Activated CD8-positive, alpha-beta T cell treated with anti-CD3 and anti-CD28 coated beads for 36 hours (primary cell): ENCODE data around the gene AMER2. TPM values are rescaled to one million over a fixed set of nuclear protein-coding genes. Genes with fewer than 3 reads are reported as not detected.
"Not testable (repeated sequence)": the region's sequence is repeated elsewhere in the genome, so short reads cannot be mapped to it uniquely, and the experiment has no call there.

Experiments used
- ATAC-seq: fragments of 200-7000 bp; cut with Tn5 transposase; one replicate; pipeline ENCODE4 v1.10.0; 2021; ENCODE audit warnings: mild to moderate bottlenecking, moderate library complexity
- CTCF ChIA-PET: fragments of 350-600 bp; sonication (Branson Sonifier 250); formaldehyde crosslinking; loops from one replicate; lab custom pipeline; 2021; ENCODE audit warnings: antibody characterized with exemption; lab: Charles Lee
- POLR2A ChIA-PET: fragments of 350-600 bp; sonication (Branson Sonifier 250); formaldehyde crosslinking; loops from one replicate; lab custom pipeline; 2021; ENCODE audit warnings: antibody characterized with exemption; lab: Charles Lee
- DNase-seq: peaks from one replicate; pipeline ENCODE4 v3.0.0-alpha.2; 2020
- H3K27ac Mint-ChIP-seq: one replicate; pipeline ENCODE4 v1.8.0; 2021; ENCODE audit warnings: mild to moderate bottlenecking, mixed read lengths
- H3K27me3 Mint-ChIP-seq: one replicate; pipeline ENCODE4 v1.8.0; 2021; ENCODE audit warnings: mixed read lengths
- H3K36me3 Mint-ChIP-seq: one replicate; pipeline ENCODE4 v1.8.0; 2021; ENCODE audit warnings: low read depth, mixed read lengths
- H3K4me1 Mint-ChIP-seq: one replicate; pipeline ENCODE4 v1.8.0; 2021; ENCODE audit warnings: low read depth, mixed read lengths
- H3K4me3 Mint-ChIP-seq: one replicate; pipeline ENCODE4 v1.8.0; 2021; ENCODE audit warnings: mild to moderate bottlenecking, moderate library complexity, mixed read lengths
- H3K9me3 Mint-ChIP-seq: one replicate; pipeline ENCODE4 v1.8.0; 2021; ENCODE audit warnings: mixed read lengths
- CTCF ChIP-seq: fragments of 200-600 bp; IDR thresholded peaks from one replicate; pipeline ENCODE4 v1.8.0; 2022; ENCODE audit warnings: antibody characterized with exemption, mild to moderate bottlenecking
- intact Hi-C: fragments of 100-400 bp; cut with micrococcal nuclease; formaldehyde crosslinking; loops from one replicate; pipeline ENCODE4 v1.10.0; 2022
- total RNA-seq, 2 experiments: library from RNA; stranded (reverse); gene quantifications; one replicate each; pipeline ENCODE4 v1.2.3, GENCODE V29; 2021

The AMER2 gene
- total RNA-seq, 2 experiments from 2014 or later: not detected

GRCh38 chr13:25165663-25166062 is 6.4 kb downstream of the AMER2 start:
- ATAC-seq (no peak), DNase-seq (no peak)
- intact Hi-C loops: no loop called here
- Mint-ChIP-seq H3K4me1 (no peaks in the 10 kb centered on the region), H3K36me3 (no peaks in the 10 kb centered on the region), H3K4me3 (no peak overlapping the region), H3K9me3 (no peaks in the 10 kb centered on the region), H3K27ac (no peak overlapping the region), H3K27me3 (peaks cover 29% of the 10 kb centered on the region)
- ChIA-PET POLR2A (no interaction called here), CTCF (no interaction called here)
- TF ChIP-seq CTCF: no peak

GRCh38 chr13:25165163-25165562 is 6.9 kb downstream of the AMER2 start:
- H3K9me3 Mint-ChIP-seq, CTCF ChIA-PET, DNase-seq, H3K4me3 Mint-ChIP-seq, H3K4me1 Mint-ChIP-seq, POLR2A ChIA-PET, H3K36me3 Mint-ChIP-seq, ATAC-seq, H3K27ac Mint-ChIP-seq, intact Hi-C loops: not testable (repeated sequence)
- H3K27me3 Mint-ChIP-seq: peaks cover 26% of the 10 kb centered on the region

- ATAC-seq: no peak
- no peaks in the 10 kb centered on the region for H3K9me3 Mint-ChIP-seq
- no peak overlapping the region for H3K4me3 Mint-ChIP-seq
- intact Hi-C loops: no loop called here
- TF ChIP-seq CTCF: no peak
- CTCF ChIA-PET: no interaction called here
- H3K27ac Mint-ChIP-seq: no peak overlapping the region
- POLR2A ChIA-PET: no interaction called here
- peaks cover 12% of the 10 kb centered on the region for H3K27me3 Mint-ChIP-seq
- H3K36me3 Mint-ChIP-seq: no peaks in the 10 kb centered on the region
- no peaks in the 10 kb centered on the region for H3K4me1 Mint-ChIP-seq
- no peak for DNase-seq
These were observed 14.4 kb downstream of the AMER2 start for GRCh38 chr13:25157681-25158080.

GRCh38 chr13:25153736-25154135 is 18.4 kb downstream of the AMER2 start:
- intact Hi-C loops: no loop called here
- ATAC-seq: no peak
- no peaks in the 10 kb centered on the region for H3K9me3 Mint-ChIP-seq
- no peaks in the 10 kb centered on the region for H3K36me3 Mint-ChIP-seq
- no peak overlapping the region for H3K4me3 Mint-ChIP-seq
- H3K27me3 Mint-ChIP-seq: peaks cover 7% of the 10 kb centered on the region
- ChIA-PET CTCF (no interaction called here), POLR2A (interaction anchor here (1.8 kb wide), 1 partner anchor 12 kb away, joined by 4 read pairs; no protein-coding TSS in a partner anchor)
- TF ChIP-seq CTCF: no peak
- no peak for DNase-seq
- H3K27ac Mint-ChIP-seq: no peak overlapping the region
- H3K4me1 Mint-ChIP-seq: no peaks in the 10 kb centered on the region

- CTCF ChIA-PET: no interaction called here
- POLR2A ChIA-PET: no interaction called here
- peaks cover 7% of the 10 kb centered on the region for H3K27me3 Mint-ChIP-seq
- H3K36me3 Mint-ChIP-seq: no peaks in the 10 kb centered on the region
- H3K4me3 Mint-ChIP-seq: no peak overlapping the region
- no peaks in the 10 kb centered on the region for H3K4me1 Mint-ChIP-seq
- ATAC-seq: no peak
- no peak overlapping the region for H3K27ac Mint-ChIP-seq
- no peak for TF ChIP-seq CTCF
- intact Hi-C loops: no loop called here
- H3K9me3 Mint-ChIP-seq: no peaks in the 10 kb centered on the region
- no peak for DNase-seq
These were observed 20.4 kb downstream of the AMER2 start for GRCh38 chr13:25151626-25152195.
